ENCODE data around the gene APOA5. TPM values are rescaled to one million over a fixed set of nuclear protein-coding genes. Genes with fewer than 3 reads are reported as not detected.
"Not testable (repeated sequence)": the region's sequence is repeated elsewhere in the genome, so short reads cannot be mapped to it uniquely, and the experiment has no call there.

APOA5 gene
- total RNA-seq, 3 donors from 2014 or later = not detected

DNA sequence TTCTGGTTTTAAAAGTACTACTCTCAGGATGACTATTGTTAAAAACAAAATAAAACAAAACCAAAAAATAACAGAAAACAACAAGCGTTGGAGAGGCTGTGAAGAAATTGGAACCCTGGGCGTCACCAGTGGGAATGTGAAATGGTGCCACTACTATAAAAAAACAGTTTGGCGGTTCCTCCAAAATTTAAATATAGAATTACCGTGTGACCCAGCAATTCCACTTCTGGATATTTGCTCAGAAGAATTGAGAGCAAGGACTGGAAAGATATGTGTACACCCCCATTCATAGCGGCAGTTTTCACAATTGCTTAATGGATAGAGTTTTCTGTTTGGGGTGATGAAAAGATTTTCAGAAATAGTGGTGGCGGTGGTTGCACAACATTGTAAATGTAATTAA lies 22.8 kb upstream of the APOA5 start:
- Mint-ChIP-seq H3K27me3 (ENCODE audit: low read depth) (no peaks in the 10 kb centered on the region), H3K4me1 (ENCODE audit: low read depth) (no peaks in the 10 kb centered on the region), H3K9me3 (no peaks in the 10 kb centered on the region), H3K36me3 (ENCODE audit: insufficient read depth) (no peaks in the 10 kb centered on the region), H3K4me3 (no peak overlapping the region)
- ATAC-seq (no peak), DNase-seq (no peak)

- Mint-ChIP-seq H3K4me3 (no peak overlapping the region), H3K27me3 (ENCODE audit: low read depth) (no peaks in the 10 kb centered on the region), H3K9me3 (no peaks in the 10 kb centered on the region), H3K4me1 (ENCODE audit: low read depth) (no peaks in the 10 kb centered on the region), H3K36me3 (ENCODE audit: insufficient read depth) (no peaks in the 10 kb centered on the region)
- ATAC-seq (no peak), DNase-seq (no peak)
These were observed 22.2 kb upstream of the APOA5 start for GRCh38 chr11:116813781-116814471.

DNA sequence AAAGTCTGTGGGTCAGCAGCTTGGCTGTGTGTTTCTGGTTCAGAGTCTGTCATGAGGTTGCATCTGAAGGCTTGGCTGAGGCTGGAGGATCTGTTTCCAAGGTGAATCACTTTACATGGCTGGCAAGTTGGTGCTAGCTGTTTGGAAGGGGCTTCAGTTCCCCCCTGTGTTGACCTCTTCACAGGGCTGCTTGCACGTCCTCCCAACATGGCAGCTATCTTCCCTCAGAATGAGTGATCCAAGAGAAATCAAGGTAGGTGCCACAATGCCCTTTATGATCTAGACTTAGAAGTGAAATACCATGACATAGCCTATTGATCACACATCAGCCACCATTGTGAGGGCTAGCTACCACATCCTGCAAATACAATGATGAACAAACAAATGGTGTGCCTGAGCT lies 21.5 kb upstream of the APOA5 start:
- Mint-ChIP-seq H3K9me3 (no peaks in the 10 kb centered on the region), H3K36me3 (ENCODE audit: insufficient read depth) (no peaks in the 10 kb centered on the region), H3K27me3 (ENCODE audit: low read depth) (no peaks in the 10 kb centered on the region), H3K4me3 (no peak overlapping the region), H3K4me1 (ENCODE audit: low read depth) (no peaks in the 10 kb centered on the region)
- DNase-seq (no peak), ATAC-seq (no peak)

DNA sequence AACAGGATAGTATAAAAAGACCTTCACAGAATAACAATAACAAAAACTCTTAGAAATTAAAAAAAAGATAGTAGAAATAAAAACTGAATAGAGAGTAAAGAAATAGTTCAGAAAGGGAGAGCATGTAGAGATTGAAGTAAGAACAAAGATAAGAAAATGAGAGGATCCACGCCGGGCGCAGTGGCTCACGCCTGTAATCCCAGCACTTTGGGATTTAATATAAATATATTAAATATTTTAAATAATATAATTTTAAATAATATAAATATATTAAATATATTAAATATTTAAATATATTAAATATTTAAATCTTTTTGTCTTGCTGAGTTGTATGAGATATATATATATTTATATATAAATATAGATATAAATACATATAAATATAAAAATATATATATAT lies 20.4 kb upstream of the APOA5 start:
- Mint-ChIP-seq H3K4me1 (ENCODE audit: low read depth) (no peaks in the 10 kb centered on the region), H3K9me3 (no peaks in the 10 kb centered on the region), H3K36me3 (ENCODE audit: insufficient read depth) (no peaks in the 10 kb centered on the region), H3K4me3 (no peak overlapping the region), H3K27me3 (ENCODE audit: low read depth) (no peaks in the 10 kb centered on the region)
- ATAC-seq (no peak), DNase-seq (no peak)

GRCh38 chr11:116811194-116811593 lies 19.5 kb upstream of the APOA5 start:
- no peaks in the 10 kb centered on the region for H3K36me3 Mint-ChIP-seq (ENCODE audit: insufficient read depth)
- no peaks in the 10 kb centered on the region for H3K9me3 Mint-ChIP-seq
- no peaks in the 10 kb centered on the region for H3K4me1 Mint-ChIP-seq (ENCODE audit: low read depth)
- ATAC-seq (no peak), DNase-seq (no peak)
- no peaks in the 10 kb centered on the region for H3K27me3 Mint-ChIP-seq (ENCODE audit: low read depth)
- H3K4me3 Mint-ChIP-seq = no peak overlapping the region

- Mint-ChIP-seq H3K9me3 (no peaks in the 10 kb centered on the region), H3K27me3 (ENCODE audit: low read depth) (peaks cover 1% of the 10 kb centered on the region), H3K4me3 (no peak overlapping the region), H3K36me3 (ENCODE audit: insufficient read depth) (no peaks in the 10 kb centered on the region), H3K4me1 (ENCODE audit: low read depth) (no peaks in the 10 kb centered on the region)
- DNase-seq (no peak), ATAC-seq (no peak)
These were observed 16.8 kb upstream of the APOA5 start for GRCh38 chr11:116808262-116809175.

GRCh38 chr11:116807601-116808261 lies 16.1 kb upstream of the APOA5 start:
- Mint-ChIP-seq H3K9me3 (no peaks in the 10 kb centered on the region), H3K4me3 (no peak overlapping the region), H3K4me1 (ENCODE audit: low read depth) (no peaks in the 10 kb centered on the region), H3K36me3 (ENCODE audit: insufficient read depth) (no peaks in the 10 kb centered on the region), H3K27me3 (ENCODE audit: low read depth) (peaks cover 1% of the 10 kb centered on the region)
- ATAC-seq (no peak), DNase-seq (no peak)

- no peaks in the 10 kb centered on the region for H3K4me1 Mint-ChIP-seq (ENCODE audit: low read depth)
- H3K27me3 Mint-ChIP-seq (ENCODE audit: low read depth) = peaks cover 4% of the 10 kb centered on the region
- ATAC-seq (no peak), DNase-seq (no peak)
- no peaks in the 10 kb centered on the region for H3K36me3 Mint-ChIP-seq (ENCODE audit: insufficient read depth)
- H3K9me3 Mint-ChIP-seq = no peaks in the 10 kb centered on the region
- H3K4me3 Mint-ChIP-seq = no peak overlapping the region
These were observed 12.3 kb upstream of the APOA5 start for GRCh38 chr11:116804001-116804400.

DNA sequence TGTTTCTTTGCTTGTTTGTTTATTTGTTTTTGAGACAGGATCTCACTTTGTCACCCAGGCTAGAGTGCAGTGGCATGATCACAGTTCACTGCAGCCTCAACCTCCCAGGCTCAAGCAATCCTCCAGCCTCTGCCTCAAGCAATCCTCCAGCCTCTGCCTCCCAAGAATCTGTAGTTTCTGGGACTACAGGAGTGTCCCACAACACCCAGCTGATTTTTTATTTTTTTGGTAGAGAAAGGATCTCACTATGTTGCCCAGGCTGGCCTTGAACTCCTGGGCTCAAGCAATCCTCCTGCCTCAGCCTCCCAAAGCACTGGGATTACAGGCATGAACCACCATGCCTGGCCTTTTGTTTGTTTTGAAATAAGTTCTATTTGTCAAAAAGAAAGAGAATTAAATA lies 10.0 kb upstream of the APOA5 start:
- H3K36me3 Mint-ChIP-seq (ENCODE audit: insufficient read depth); ATAC-seq; H3K27me3 Mint-ChIP-seq (ENCODE audit: low read depth); H3K4me3 Mint-ChIP-seq; H3K4me1 Mint-ChIP-seq (ENCODE audit: low read depth); H3K9me3 Mint-ChIP-seq; DNase-seq: not testable (repeated sequence)

DNA sequence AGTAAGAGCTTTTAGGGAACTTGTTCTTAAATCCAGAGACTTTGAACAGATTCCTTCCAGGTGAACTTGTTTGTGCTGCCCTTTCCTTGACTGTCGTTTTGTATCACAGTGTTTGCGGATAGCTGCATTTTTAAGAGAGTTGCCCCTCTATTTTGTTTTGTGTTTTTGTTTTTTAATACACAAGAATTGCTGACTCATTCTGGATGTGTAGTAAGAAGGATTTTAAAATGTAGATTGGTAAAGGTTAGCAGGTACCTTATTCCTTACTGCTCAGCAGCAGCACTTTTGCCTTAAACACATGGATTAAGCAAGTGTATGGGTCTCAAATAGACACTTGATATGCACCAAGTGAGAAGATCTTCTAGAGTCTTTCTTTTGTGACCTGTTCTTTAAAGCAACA lies 8.9 kb upstream of the APOA5 start:
- Mint-ChIP-seq H3K27me3 (ENCODE audit: low read depth) (peaks cover 4% of the 10 kb centered on the region), H3K4me1 (ENCODE audit: low read depth) (no peaks in the 10 kb centered on the region), H3K9me3 (no peaks in the 10 kb centered on the region), H3K36me3 (ENCODE audit: insufficient read depth) (no peaks in the 10 kb centered on the region), H3K4me3 (no peak overlapping the region)
- no peak for DNase-seq
- no peak for ATAC-seq

GRCh38 chr11:116798368-116798767 lies 6.7 kb upstream of the APOA5 start:
- no peak for ATAC-seq
- Mint-ChIP-seq H3K4me1 (ENCODE audit: low read depth) (no peaks in the 10 kb centered on the region), H3K36me3 (ENCODE audit: insufficient read depth) (no peaks in the 10 kb centered on the region), H3K4me3 (no peak overlapping the region), H3K27me3 (ENCODE audit: low read depth) (peaks cover 2% of the 10 kb centered on the region), H3K9me3 (no peaks in the 10 kb centered on the region)
- no peak for DNase-seq

DNA sequence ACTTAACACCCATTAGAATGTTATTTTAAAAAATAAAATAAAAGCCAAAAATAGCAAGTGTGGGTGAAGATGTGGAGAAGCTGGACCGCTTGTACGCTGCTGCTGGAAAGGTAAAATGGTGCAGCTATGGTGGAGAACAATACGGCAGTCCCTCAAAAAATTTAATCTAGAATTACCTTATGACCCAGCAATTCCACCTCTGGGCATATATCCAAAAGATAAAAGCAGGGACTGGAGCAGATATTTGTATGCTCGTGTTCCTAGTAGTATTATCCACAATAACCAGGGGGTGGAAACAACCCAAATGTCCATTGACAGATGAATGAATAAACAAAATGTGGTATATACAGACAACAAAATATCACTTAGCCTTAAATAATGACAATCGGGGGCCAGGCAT lies 6.1 kb upstream of the APOA5 start:
- Mint-ChIP-seq H3K9me3 (no peaks in the 10 kb centered on the region), H3K4me1 (ENCODE audit: low read depth) (no peaks in the 10 kb centered on the region), H3K4me3 (no peak overlapping the region), H3K27me3 (ENCODE audit: low read depth) (peaks cover 2% of the 10 kb centered on the region), H3K36me3 (ENCODE audit: insufficient read depth) (no peaks in the 10 kb centered on the region)
- DNase-seq = no peak
- ATAC-seq = no peak

- peaks cover 2% of the 10 kb centered on the region for H3K27me3 Mint-ChIP-seq (ENCODE audit: low read depth)
- ATAC-seq (no peak), DNase-seq (no peak)
- no peak overlapping the region for H3K4me3 Mint-ChIP-seq
- no peaks in the 10 kb centered on the region for H3K4me1 Mint-ChIP-seq (ENCODE audit: low read depth)
- H3K36me3 Mint-ChIP-seq (ENCODE audit: insufficient read depth) = no peaks in the 10 kb centered on the region
- no peaks in the 10 kb centered on the region for H3K9me3 Mint-ChIP-seq
These were observed 4.9 kb upstream of the APOA5 start for GRCh38 chr11:116796548-116796947.

DNA sequence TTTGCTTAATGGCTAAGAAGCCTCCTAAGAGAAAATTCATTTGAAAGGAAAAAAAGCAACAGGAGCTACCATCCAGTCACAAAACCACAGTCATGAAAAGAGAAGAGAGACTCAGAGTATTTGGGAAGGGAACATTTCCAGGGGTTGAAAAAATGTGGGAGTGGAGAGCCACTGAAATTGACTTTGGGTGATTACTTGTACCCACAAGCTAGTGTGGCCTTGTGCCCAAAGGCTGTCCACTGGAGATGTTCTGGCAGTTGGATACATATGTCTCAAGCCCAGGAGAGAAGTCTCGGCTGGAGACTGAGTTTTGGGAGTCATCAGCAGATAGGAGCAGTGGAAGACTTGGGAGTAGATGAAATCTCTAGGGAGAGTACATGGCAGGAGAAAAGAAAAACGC lies 3.2 kb upstream of the APOA5 start:
- H3K4me3 Mint-ChIP-seq = no peak overlapping the region

DNA sequence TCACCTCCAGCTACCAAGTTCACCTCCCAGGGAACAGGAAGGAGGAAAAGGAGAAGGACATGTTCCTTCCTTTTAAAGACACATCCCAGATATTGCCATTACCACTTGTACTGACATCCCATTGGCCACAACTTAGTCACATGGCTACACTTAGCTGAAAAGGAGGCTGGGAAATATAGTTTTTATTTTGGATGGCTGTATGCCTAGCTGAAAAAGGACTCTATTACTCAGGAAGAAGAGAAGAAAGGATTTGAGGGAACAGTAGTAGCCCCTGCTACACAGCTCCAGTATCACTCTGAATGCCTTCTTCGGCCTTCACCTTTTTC lies 2.1 kb upstream of the APOA5 start:
- Mint-ChIP-seq H3K4me1 (ENCODE audit: low read depth) (peaks cover 6% of the 10 kb centered on the region), H3K27me3 (ENCODE audit: low read depth) (no peaks in the 10 kb centered on the region), H3K36me3 (ENCODE audit: insufficient read depth) (no peaks in the 10 kb centered on the region), H3K4me3 (no peak overlapping the region), H3K9me3 (no peaks in the 10 kb centered on the region)
- ATAC-seq (no peak), DNase-seq (no peak)

More for the DNA sequence above, 3.2 kb upstream of the APOA5 start:
- Mint-ChIP-seq H3K36me3 (ENCODE audit: insufficient read depth) (no peaks in the 10 kb centered on the region), H3K9me3 (no peaks in the 10 kb centered on the region), H3K27me3 (ENCODE audit: low read depth) (peaks cover 2% of the 10 kb centered on the region), H3K4me1 (ENCODE audit: low read depth) (peaks cover 6% of the 10 kb centered on the region)
- ATAC-seq (no peak), DNase-seq (no peak)

Data from activated T-cell treated with anti-CD3 and anti-CD28 coated beads, Interleukin-2, amount 50 U/mL, for 4 hours (primary cell).